A549 (cell line): ENCODE measurements around the gene CTPS2.
"Not testable (repeated sequence)": the region's sequence is repeated elsewhere in the genome, so short reads cannot be mapped to it uniquely, and the experiment has no call there.

Experiments
- CHD2 ChIP-seq: fragments of 150-350 bp; IDR thresholded peaks from 2 replicates; pipeline ENCODE4 v1.6.1; 2014; ENCODE audit warnings: low read length; ENCODE audit not compliant: partially characterized antibody
- FOSL2 ChIP-seq, 2 experiments: fragments of 450-650 bp in 1 of 2; fragments of >200 bp in 1 of 2; sonication (Bioruptor Twin) in 1 of 2; formaldehyde crosslinking; IDR thresholded peaks; 2 replicates each; pipeline versions ENCODE4 v1.5.0 to v1.6.1; 2016 to 2020; ENCODE audit warnings: mild to moderate bottlenecking in 1 of 2, moderate library complexity in 1 of 2
- JUNB ChIP-seq: fragments of >200 bp; sonication (Bioruptor Twin); formaldehyde crosslinking; IDR thresholded peaks from 2 replicates; pipeline ENCODE4 v1.6.1; 2016
- NFE2L2 ChIP-seq: fragments of 150-350 bp; conservative IDR thresholded peaks from 2 replicates; pipeline ENCODE4 v1.6.1; 2014; ENCODE audit warnings: low read length
- PHF8 ChIP-seq: fragments of 200-600 bp; sonication (generic); IDR thresholded peaks from 2 replicates; pipeline ENCODE4 v1.6.1; 2016; ENCODE audit warnings: low read depth, mild to moderate bottlenecking, antibody characterized with exemption, moderate library complexity, borderline replicate concordance
- POLR2A ChIP-seq: IDR thresholded peaks from 2 replicates; pipeline ENCODE4 v1.6.1; 2012; ENCODE audit warnings: mild to moderate bottlenecking, low read length
- TP53 ChIP-seq: fragments of 250-450 bp; sonication (Bioruptor Pico); IDR thresholded peaks from 2 replicates; pipeline ENCODE4 v1.5.0; 2021; ENCODE audit warnings: mild to moderate bottlenecking, moderate library complexity
- TF ChIP-seq, protein P1 (sequence below): fragments of >200 bp; sonication (Bioruptor Twin); formaldehyde crosslinking; IDR thresholded peaks from 3 replicates; pipeline ENCODE4 v1.5.1; 2016

DNA sequence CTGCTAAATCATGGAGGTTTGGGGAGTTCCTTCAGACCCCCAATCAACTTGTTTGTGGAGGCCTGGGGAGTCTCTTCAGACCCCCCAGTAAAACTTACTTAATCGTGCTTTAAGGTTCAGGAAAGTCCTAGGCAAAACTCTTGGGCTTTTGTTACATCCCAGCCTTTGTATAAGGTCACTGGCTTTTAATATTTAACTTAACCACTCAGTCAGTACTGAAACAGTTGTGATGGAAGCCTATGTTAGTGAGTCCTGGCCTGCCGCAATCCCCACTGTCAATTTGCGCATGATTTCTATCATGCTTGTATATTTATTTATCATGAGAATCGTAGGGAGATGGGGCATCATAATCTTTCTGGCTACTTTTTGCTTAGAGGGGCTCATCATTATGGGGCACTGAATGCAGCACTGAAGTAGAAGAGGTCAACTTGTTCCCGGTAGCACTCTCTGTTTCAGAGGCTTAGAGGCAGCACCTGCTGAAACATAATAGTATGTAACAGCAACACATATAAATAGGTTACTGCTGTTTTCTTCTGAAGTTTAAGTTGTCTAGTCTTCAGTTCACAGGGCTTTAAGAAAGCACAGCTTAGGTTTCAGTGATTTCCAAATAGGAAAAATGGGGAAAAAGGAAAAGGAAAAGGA lies 14.0 kb upstream of the CTPS2 start:
- not testable (repeated sequence) for TF ChIP-seq PHF8; FOSL2 (IDR thresholded peaks at IDR 0.05); FOSL2 (CRISPR knock-in tag; IDR thresholded peaks at IDR 0.05); POLR2A; TP53; JUNB; CHD2; NFE2L2
- TF ChIP-seq, protein P1, sequence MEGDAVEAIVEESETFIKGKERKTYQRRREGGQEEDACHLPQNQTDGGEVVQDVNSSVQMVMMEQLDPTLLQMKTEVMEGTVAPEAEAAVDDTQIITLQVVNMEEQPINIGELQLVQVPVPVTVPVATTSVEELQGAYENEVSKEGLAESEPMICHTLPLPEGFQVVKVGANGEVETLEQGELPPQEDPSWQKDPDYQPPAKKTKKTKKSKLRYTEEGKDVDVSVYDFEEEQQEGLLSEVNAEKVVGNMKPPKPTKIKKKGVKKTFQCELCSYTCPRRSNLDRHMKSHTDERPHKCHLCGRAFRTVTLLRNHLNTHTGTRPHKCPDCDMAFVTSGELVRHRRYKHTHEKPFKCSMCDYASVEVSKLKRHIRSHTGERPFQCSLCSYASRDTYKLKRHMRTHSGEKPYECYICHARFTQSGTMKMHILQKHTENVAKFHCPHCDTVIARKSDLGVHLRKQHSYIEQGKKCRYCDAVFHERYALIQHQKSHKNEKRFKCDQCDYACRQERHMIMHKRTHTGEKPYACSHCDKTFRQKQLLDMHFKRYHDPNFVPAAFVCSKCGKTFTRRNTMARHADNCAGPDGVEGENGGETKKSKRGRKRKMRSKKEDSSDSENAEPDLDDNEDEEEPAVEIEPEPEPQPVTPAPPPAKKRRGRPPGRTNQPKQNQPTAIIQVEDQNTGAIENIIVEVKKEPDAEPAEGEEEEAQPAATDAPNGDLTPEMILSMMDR: not testable (repeated sequence)
